LNCaP clone FGC (cell line): Measurements from ENCODE around the gene IL37.

Source experiments
- DNase-seq: peaks from one replicate; pipeline ENCODE4 v3.0.0-alpha.2; 2011; ENCODE audit warnings: low read depth
- H3K4me3 ChIP-seq: 2 replicates; pipeline ENCODE4 v1.5.1; 2011; ENCODE audit warnings: mild to moderate bottlenecking, low read depth, low read length, control low read depth
- TF ChIP-seq, protein P1 (sequence below): IDR thresholded peaks from 2 replicates; pipeline ENCODE4 v1.5.1; 2012; ENCODE audit warnings: mild to moderate bottlenecking; ENCODE audit not compliant: control insufficient read depth, insufficient read depth; ENCODE audit errors: extremely low read depth

The IL37 gene

DNA sequence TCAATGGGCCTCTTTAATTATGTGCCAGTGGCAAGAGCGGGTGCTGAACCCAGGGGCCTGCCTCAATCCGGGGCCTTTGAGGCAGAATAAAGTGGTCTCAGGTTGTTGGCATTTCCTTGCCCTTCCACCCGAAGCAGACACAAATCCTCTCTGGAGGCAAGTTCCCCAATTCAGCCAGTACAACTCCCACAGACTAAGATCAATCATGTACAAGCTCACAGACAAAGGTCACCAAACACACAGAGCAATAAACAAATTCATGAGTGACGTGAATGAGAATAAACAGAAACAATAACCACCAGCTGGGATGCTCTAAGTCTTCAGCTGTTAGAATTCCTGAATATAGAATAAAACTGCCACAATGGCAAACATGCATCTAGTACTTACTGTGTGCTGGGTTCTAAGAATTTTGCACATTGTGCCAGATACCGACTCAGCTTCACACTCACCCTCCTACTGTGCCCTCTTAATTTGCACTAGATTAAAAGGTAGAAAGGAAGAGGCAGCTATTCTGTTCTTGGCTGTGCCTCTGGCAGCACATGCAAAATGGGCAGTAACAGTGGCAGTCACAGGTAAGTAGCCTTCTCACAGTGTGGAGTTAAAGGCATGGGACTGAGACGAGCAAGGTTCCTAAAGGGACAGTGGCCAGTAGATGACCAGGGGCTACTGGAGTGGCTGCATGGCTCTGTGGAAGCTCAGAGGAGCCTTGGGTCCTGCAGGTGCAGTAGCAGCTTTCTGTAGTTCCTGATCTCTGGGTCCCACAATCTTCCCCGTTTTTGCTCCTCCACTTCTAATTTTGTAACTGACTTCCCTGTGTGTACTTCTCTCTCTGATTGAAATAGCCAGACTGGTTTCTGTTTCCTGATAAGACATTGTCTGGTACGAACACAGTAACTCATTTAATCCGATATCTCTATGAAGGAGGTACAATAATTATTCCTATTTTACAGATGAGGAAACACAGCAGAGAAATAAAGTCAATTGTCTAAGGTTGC, 39.8 kb upstream of the IL37 start:
- H3K4me3 ChIP-seq, result no peak overlapping the region
- TF ChIP-seq, protein P1, sequence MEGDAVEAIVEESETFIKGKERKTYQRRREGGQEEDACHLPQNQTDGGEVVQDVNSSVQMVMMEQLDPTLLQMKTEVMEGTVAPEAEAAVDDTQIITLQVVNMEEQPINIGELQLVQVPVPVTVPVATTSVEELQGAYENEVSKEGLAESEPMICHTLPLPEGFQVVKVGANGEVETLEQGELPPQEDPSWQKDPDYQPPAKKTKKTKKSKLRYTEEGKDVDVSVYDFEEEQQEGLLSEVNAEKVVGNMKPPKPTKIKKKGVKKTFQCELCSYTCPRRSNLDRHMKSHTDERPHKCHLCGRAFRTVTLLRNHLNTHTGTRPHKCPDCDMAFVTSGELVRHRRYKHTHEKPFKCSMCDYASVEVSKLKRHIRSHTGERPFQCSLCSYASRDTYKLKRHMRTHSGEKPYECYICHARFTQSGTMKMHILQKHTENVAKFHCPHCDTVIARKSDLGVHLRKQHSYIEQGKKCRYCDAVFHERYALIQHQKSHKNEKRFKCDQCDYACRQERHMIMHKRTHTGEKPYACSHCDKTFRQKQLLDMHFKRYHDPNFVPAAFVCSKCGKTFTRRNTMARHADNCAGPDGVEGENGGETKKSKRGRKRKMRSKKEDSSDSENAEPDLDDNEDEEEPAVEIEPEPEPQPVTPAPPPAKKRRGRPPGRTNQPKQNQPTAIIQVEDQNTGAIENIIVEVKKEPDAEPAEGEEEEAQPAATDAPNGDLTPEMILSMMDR, result no peak
- DNase-seq, result no peak

GRCh38 chr2:112876257-112876970, 34.6 kb upstream of the IL37 start:
- TF ChIP-seq, protein P1, result no peak
- no peak overlapping the region for H3K4me3 ChIP-seq
- no peak for DNase-seq

- TF ChIP-seq, protein P1, result no peak
- H3K4me3 ChIP-seq, result no peak overlapping the region
- DNase-seq, result no peak
These were observed 34.0 kb upstream of the IL37 start for GRCh38 chr2:112876971-112877361.

DNA sequence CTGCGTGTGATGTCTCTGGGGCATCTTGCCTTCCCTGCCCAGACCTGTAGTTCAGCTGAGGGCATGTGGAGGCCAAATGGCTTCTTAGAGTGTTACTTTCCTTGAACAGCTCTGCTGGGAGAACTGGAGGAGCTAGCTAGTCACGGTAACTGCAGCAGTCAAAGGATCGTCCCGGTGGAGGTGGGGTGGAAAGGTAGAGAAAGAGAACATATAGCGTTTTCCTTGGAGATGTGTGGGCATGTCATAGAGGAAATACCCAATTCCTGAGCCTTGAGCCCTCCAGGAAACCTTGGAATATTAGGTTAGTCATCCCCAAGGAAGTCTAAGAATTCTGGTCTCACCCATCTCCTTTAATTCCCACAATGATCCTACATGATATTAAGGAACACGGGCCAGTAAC, 33.5 kb upstream of the IL37 start:
- TF ChIP-seq, protein P1, result no peak
- H3K4me3 ChIP-seq, result no peak overlapping the region
- DNase-seq, result no peak

GRCh38 chr2:112879491-112880041, 31.4 kb upstream of the IL37 start:
- no peak overlapping the region for H3K4me3 ChIP-seq
- TF ChIP-seq, protein P1, result no peak
- no peak for DNase-seq

DNA sequence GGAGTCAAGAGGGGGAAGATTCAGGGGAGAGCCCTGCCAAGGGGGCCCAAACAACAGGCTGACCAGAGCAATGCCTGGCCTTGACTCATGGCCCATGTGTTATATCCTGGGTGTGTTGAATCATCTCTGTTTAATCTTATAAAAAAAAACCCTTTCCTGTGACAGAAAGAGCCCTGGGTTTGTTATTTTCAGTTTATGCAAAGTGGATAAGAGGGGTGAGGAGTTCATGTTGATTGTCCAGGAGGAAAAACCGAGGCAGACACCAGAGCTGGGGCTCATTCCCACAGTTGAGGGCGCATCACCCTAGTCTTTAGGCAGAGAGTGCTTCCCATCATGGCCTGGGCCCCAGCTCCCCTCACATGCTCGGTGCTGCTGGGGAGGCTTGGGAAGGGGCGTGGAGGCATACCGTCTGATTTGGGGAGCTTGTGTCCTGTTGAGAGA, 30.9 kb upstream of the IL37 start:
- DNase-seq, result no peak
- TF ChIP-seq, protein P1, result no peak
- H3K4me3 ChIP-seq, result no peak overlapping the region
